Liver (tissue), 9 donors: ENCODE data around the gene YIPF6. TPM values are rescaled to one million over a fixed set of nuclear protein-coding genes. Genes with fewer than 3 reads are reported as not detected.
"Not testable (repeated sequence)": the region's sequence is repeated elsewhere in the genome, so short reads cannot be mapped to it uniquely, and the experiment has no call there.

Experiments
- DNase-seq: peaks from one replicate; pipeline ENCODE4 v3.0.0-alpha.2; 2017; ENCODE audit warnings: low spot score
- H3K27ac ChIP-seq, 2 donors: one replicate each; pipeline ENCODE4 v1.7.0; 2013; ENCODE audit warnings: inconsistent platforms in 2 of 2, low read length in 2 of 2, control low read depth in 1 of 2, low read depth in 1 of 2, mild to moderate bottlenecking in 1 of 2
- H3K27me3 ChIP-seq, 4 donors: one replicate each; pipeline versions ENCODE4 v1.6.1 to v1.7.0; 2013; ENCODE audit warnings: low read length in 3 of 4, inconsistent platforms in 1 of 4, mild to moderate bottlenecking in 1 of 4, moderate library complexity in 1 of 4; ENCODE audit not compliant: control insufficient read depth in 4 of 4, insufficient read depth in 4 of 4
- H3K36me3 ChIP-seq, 4 donors: one replicate each; pipeline versions ENCODE4 v1.6.1 to v1.7.0; 2013; ENCODE audit warnings: low read length in 3 of 4, mild to moderate bottlenecking in 3 of 4, low read depth in 1 of 4, moderate library complexity in 1 of 4; ENCODE audit not compliant: control insufficient read depth in 4 of 4, insufficient read depth in 3 of 4
- H3K4me1 ChIP-seq, 4 donors: one replicate each; pipeline versions ENCODE4 v1.6.1 to v1.7.0; 2013; ENCODE audit warnings: low read length in 3 of 4, mild to moderate bottlenecking in 3 of 4, moderate library complexity in 1 of 4; ENCODE audit not compliant: control insufficient read depth in 4 of 4, insufficient read depth in 4 of 4
- H3K4me3 ChIP-seq, 3 donors: one replicate each; pipeline versions ENCODE4 v1.6.1 to v1.7.0; 2013; ENCODE audit warnings: low read length in 3 of 3, control low read depth in 1 of 3, low read depth in 1 of 3, mild to moderate bottlenecking in 1 of 3
- H3K9ac ChIP-seq, 2 donors: one replicate each; pipeline ENCODE4 v1.7.0; 2013; ENCODE audit warnings: low read length in 2 of 2, mild to moderate bottlenecking in 2 of 2, moderate library complexity in 2 of 2, control low read depth in 1 of 2, low read depth in 1 of 2
- H3K9me3 ChIP-seq, 4 donors: one replicate each; pipeline versions ENCODE4 v1.6.1 to v1.7.0; 2013; ENCODE audit warnings: low read length in 3 of 4; ENCODE audit not compliant: control insufficient read depth in 4 of 4
- CTCF ChIP-seq: fragments of 150-350 bp; IDR thresholded peaks from 2 replicates; pipeline ENCODE4 v1.5.1; 2017; ENCODE audit warnings: improper control_type of control experiment, low read depth, low read length; ENCODE audit not compliant: missing input control
- EGR1 ChIP-seq, 2 donors: IDR thresholded peaks; 2 replicates each; pipeline ENCODE4 v1.6.1; 2016 to 2018; ENCODE audit warnings: antibody characterized with exemption in 2 of 2, low read depth in 2 of 2
- FOXA2 ChIP-seq: IDR thresholded peaks from 2 replicates; pipeline ENCODE4 v1.6.1; 2016; ENCODE audit warnings: antibody characterized with exemption
- HNF4A ChIP-seq, 2 donors: conservative IDR thresholded peaks; 2 replicates each; pipeline ENCODE4 v1.6.1; 2016; ENCODE audit warnings: antibody characterized with exemption in 2 of 2, mild to moderate bottlenecking in 2 of 2
- HNF4G ChIP-seq: IDR thresholded peaks from 2 replicates; pipeline ENCODE4 v1.6.1; 2016; ENCODE audit warnings: antibody characterized with exemption
- JUND ChIP-seq, 2 donors: IDR thresholded peaks; 2 replicates each; pipeline ENCODE4 v1.6.1; 2016; ENCODE audit warnings: antibody characterized with exemption in 2 of 2
- NR2F2 ChIP-seq: IDR thresholded peaks from 2 replicates; pipeline ENCODE4 v1.6.1; 2016; ENCODE audit warnings: antibody characterized with exemption
- RAD21 ChIP-seq, 2 donors: IDR thresholded peaks; 2 replicates each; pipeline ENCODE4 v1.6.1; 2016; ENCODE audit warnings: antibody characterized with exemption in 2 of 2, mild to moderate bottlenecking in 2 of 2
- REST ChIP-seq: IDR thresholded peaks from 2 replicates; pipeline ENCODE4 v1.6.1; 2016; ENCODE audit warnings: antibody characterized with exemption, mild to moderate bottlenecking
- SP1 ChIP-seq: IDR thresholded peaks from 2 replicates; pipeline ENCODE4 v1.6.1; 2018; ENCODE audit warnings: antibody characterized with exemption, mild to moderate bottlenecking
- TAF1 ChIP-seq: conservative IDR thresholded peaks from 2 replicates; pipeline ENCODE4 v1.6.1; 2016; ENCODE audit warnings: antibody characterized with exemption, mild to moderate bottlenecking
- YY1 ChIP-seq: IDR thresholded peaks from 2 replicates; pipeline ENCODE4 v1.6.1; 2016; ENCODE audit warnings: antibody characterized with exemption, mild to moderate bottlenecking
- ZBTB33 ChIP-seq: IDR thresholded peaks from 2 replicates; pipeline ENCODE4 v1.6.1; 2016; ENCODE audit warnings: antibody characterized with exemption
- WGBS: extraction: QIAGEN DNeasy Blood & Tissue Kit; methylation state at CpG from one replicate; pipeline ENCODE4 v1.1.7; 2013; 5-methylcytosine and 5-hydroxymethylcytosine counted together
- polyA plus RNA-seq, 2 donors: library from polyadenylated mRNA; stranded (reverse) in 1 of 2; unstranded in 1 of 2; fragments of 200-250 nt in 1 of 2; fragments of >200 nt in 1 of 2; fragmentation: Nextera tagmentation in 1 of 2; extraction: Ambion mirVana in 1 of 2; gene quantifications; one replicate each; pipeline versions ENCODE4 v1.2.1 to v1.2.3, GENCODE V29; 2013 to 2015
- total RNA-seq, 2 donors: library from RNA; depleted of rRNA; stranded (reverse); fragments of >200 nt; gene quantifications; one replicate each; pipeline ENCODE4 v1.2.3, GENCODE V29; 2014
- TF ChIP-seq, protein P1 (sequence below): IDR thresholded peaks from 2 replicates; pipeline ENCODE4 v1.6.1; 2016; ENCODE audit warnings: antibody characterized with exemption
- donor health status: healthy.
- donor health status: healthy.
- donor health status: healthy.
- donor health status: healthy.
- donor health status: healthy.

Gene YIPF6
- total and polyA plus RNA-seq, 4 donors = 11.9 to 36.3 (median 28.4) TPM

DNA sequence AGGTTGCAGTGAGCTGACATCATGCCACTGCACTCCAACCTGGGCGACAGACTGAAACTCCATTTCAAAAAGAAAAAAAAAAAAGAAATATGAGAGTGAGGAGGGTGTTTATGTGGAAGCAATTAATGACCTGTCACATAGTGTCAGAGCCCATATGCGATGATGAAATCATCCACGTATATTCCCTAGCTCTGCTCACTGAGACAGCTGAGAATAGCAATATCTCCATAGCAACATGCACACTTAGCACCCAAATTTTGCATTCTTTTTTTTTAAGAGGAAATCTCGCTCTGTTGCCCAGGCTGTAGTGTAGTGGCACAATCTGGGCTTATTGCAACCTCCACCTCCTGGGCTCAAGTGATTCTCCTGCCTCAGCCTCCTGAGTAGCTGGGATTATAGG is 34.1 kb upstream of the YIPF6 start:
- Histone ChIP-seq H3K4me1 (no peaks in the 10 kb centered on the region), H3K27ac (no peak overlapping the region), H3K9me3 (no peaks in the 10 kb centered on the region), H3K9ac (no peak overlapping the region), H3K27me3 (no peaks in the 10 kb centered on the region), H3K36me3 (no peaks in the 10 kb centered on the region), H3K4me3 (no peak overlapping the region)
- TF ChIP-seq YY1 = no peak
- TF ChIP-seq EGR1 (IDR thresholded peaks at IDR 0.05; ENCODE audit: low read depth in 2 of 2) = no peak
- TF ChIP-seq CTCF = no peak
- TF ChIP-seq REST = no peak
- no peak for TF ChIP-seq FOXA2
- TF ChIP-seq, protein P1, sequence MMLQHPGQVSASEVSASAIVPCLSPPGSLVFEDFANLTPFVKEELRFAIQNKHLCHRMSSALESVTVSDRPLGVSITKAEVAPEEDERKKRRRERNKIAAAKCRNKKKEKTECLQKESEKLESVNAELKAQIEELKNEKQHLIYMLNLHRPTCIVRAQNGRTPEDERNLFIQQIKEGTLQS = no peak
- TF ChIP-seq HNF4A (conservative IDR thresholded peaks at IDR 0.05) = no peak
- TF ChIP-seq SP1 = no peak
- no peak for TF ChIP-seq TAF1
- TF ChIP-seq RAD21 (IDR thresholded peaks at IDR 0.05) = no peak
- no peak for TF ChIP-seq JUND (IDR thresholded peaks at IDR 0.05)
- no peak for TF ChIP-seq ZBTB33
- TF ChIP-seq NR2F2 = no peak
- TF ChIP-seq HNF4G = no peak
- 96% methylated on average over 4 of the region's 4 CpGs for WGBS
- DNase-seq = no peak

- H3K4me3 ChIP-seq = no peak overlapping the region
- peaks cover 0 to 4% (median 0%) of the 10 kb centered on the region in 4 donors for H3K27me3 ChIP-seq
- no peak overlapping the region for H3K9ac ChIP-seq
- WGBS = 91% methylated on average over 1 of the region's 1 CpG
- no peak for DNase-seq
- H3K4me1 ChIP-seq = no peaks in the 10 kb centered on the region
- H3K9me3 ChIP-seq = no peaks in the 10 kb centered on the region
- no peak overlapping the region for H3K27ac ChIP-seq
- H3K36me3 ChIP-seq = no peaks in the 10 kb centered on the region
- TF ChIP-seq YY1 = no peak
Measured at GRCh38 chrX:68480969-68481368, 17.9 kb upstream of the YIPF6 start.

DNA sequence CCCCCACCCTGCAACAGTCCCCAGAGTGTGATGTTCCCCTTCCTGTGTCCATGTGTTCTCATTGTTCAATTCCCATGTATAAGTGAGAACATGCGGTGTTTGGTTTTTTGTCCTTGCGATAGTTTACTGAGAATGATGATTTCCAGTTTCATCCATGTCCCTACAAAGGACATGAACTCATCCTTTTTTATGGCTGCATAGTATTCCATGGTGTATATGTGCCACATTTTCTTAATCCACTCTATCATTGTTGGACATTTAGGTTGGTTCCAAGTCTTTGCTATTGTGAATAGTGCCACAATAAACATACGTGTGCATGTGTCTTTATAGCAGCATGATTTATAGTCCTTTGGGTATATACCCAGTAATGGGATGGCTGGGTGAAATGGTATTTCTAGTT is 12.7 kb upstream of the YIPF6 start:
- 96% methylated on average over 3 of the region's 3 CpGs for WGBS
- not testable (repeated sequence) for H3K9ac ChIP-seq, DNase-seq, H3K4me3 ChIP-seq, H3K27ac ChIP-seq, H3K27me3 ChIP-seq, H3K9me3 ChIP-seq, H3K36me3 ChIP-seq, H3K4me1 ChIP-seq
